Astrocyte (in vitro differentiated cells and primary cell): ENCODE measurements around the gene SST. TPM values are rescaled to one million over a fixed set of nuclear protein-coding genes. Genes with fewer than 3 reads are reported as not detected.

Experiments
- DNase-seq: peaks from one replicate; pipeline ENCODE4 v3.0.0-alpha.2; 2010; ENCODE audit warnings: low read depth
- FAIRE-seq: peaks from 2 replicates; lab custom pipeline; 2011; peaks lifted over from hg19 to GRCh38; lab: Jason Lieb, UNC
- H2AFZ ChIP-seq: 2 replicates; pipeline ENCODE4 v1.6.0; 2012; ENCODE audit warnings: low read depth, low read length, inconsistent platforms
- H3K27ac ChIP-seq: 2 replicates; pipeline ENCODE4 v1.5.1; 2011; ENCODE audit warnings: low read depth, low read length, inconsistent platforms
- H3K27me3 ChIP-seq: 2 replicates; pipeline ENCODE4 v1.6.0; 2011; ENCODE audit warnings: low read length, inconsistent platforms; ENCODE audit not compliant: insufficient read depth
- H3K36me3 ChIP-seq: 2 replicates; pipeline ENCODE4 v1.5.1; 2011; ENCODE audit warnings: low read length, inconsistent platforms; ENCODE audit not compliant: insufficient read depth
- H3K4me1 ChIP-seq: 2 replicates; pipeline ENCODE4 v1.5.1; 2011; ENCODE audit warnings: low read length, inconsistent platforms; ENCODE audit not compliant: insufficient read depth
- H3K4me2 ChIP-seq: 2 replicates; pipeline ENCODE4 v1.6.0; 2012; ENCODE audit warnings: low read length, inconsistent platforms
- H3K4me3 ChIP-seq: 2 replicates; pipeline ENCODE4 v1.5.1; 2011; ENCODE audit warnings: low read depth, mild to moderate bottlenecking, low read length, inconsistent platforms; ENCODE audit not compliant: insufficient read depth
- H3K79me2 ChIP-seq: 2 replicates; pipeline ENCODE4 v1.6.0; 2012; ENCODE audit warnings: mild to moderate bottlenecking, low read length, inconsistent platforms; ENCODE audit not compliant: insufficient read depth
- H3K9ac ChIP-seq: 2 replicates; pipeline ENCODE4 v1.6.0; 2012; ENCODE audit warnings: mild to moderate bottlenecking, low read length, inconsistent platforms
- H3K9me3 ChIP-seq: 2 replicates; pipeline ENCODE4 v1.5.1; 2012; ENCODE audit warnings: low read depth, mild to moderate bottlenecking, low read length, inconsistent platforms; ENCODE audit not compliant: insufficient read depth
- H4K20me1 ChIP-seq: 2 replicates; pipeline ENCODE4 v1.6.0; 2012; ENCODE audit warnings: low read length, inconsistent platforms; ENCODE audit not compliant: insufficient read depth
- H3K27ac Mint-ChIP-seq: one replicate; pipeline ENCODE4 v1.8.0; 2021; ENCODE audit warnings: mild to moderate bottlenecking, mixed read lengths; ENCODE audit not compliant: unreplicated experiment
- H3K27me3 Mint-ChIP-seq: one replicate; pipeline ENCODE4 v1.8.0; 2021; ENCODE audit warnings: low read depth, mixed read lengths; ENCODE audit not compliant: unreplicated experiment
- H3K36me3 Mint-ChIP-seq: one replicate; pipeline ENCODE4 v1.8.0; 2021; ENCODE audit warnings: low read depth, mixed read lengths; ENCODE audit not compliant: unreplicated experiment
- H3K4me1 Mint-ChIP-seq: one replicate; pipeline ENCODE4 v1.8.0; 2021; ENCODE audit warnings: low read depth, mixed read lengths; ENCODE audit not compliant: unreplicated experiment
- H3K4me3 Mint-ChIP-seq: one replicate; pipeline ENCODE4 v1.8.0; 2021; ENCODE audit warnings: mild to moderate bottlenecking, moderate library complexity, mixed read lengths; ENCODE audit not compliant: unreplicated experiment
- H3K9me3 Mint-ChIP-seq: one replicate; pipeline ENCODE4 v1.8.0; 2021; ENCODE audit warnings: mild to moderate bottlenecking, mixed read lengths; ENCODE audit not compliant: unreplicated experiment
- CTCF ChIP-seq: IDR thresholded peaks from 2 replicates; pipeline ENCODE4 v1.5.1; 2011; ENCODE audit warnings: low read depth, mild to moderate bottlenecking, inconsistent platforms, low read length, moderate library complexity; ENCODE audit not compliant: insufficient read depth
- EZH2 ChIP-seq: IDR thresholded peaks from 2 replicates; pipeline ENCODE4 v1.6.1; 2012; ENCODE audit warnings: mild to moderate bottlenecking, low read length, inconsistent platforms; ENCODE audit not compliant: insufficient read depth
- total RNA-seq: library from RNA; stranded (reverse); gene quantifications from 2 replicates; pipeline ENCODE4 v1.2.1, GENCODE V29; 2021

Gene SST
- total RNA-seq, 1 donor from 2014 or later: 0.77 TPM

- no peaks in the 10 kb centered on the region for H4K20me1 ChIP-seq
- H3K27ac Mint-ChIP-seq: peak overlapping the region; percentile 71
These were observed 25.3 kb upstream of the SST start for GRCh38 chr3:187695449-187695848.

GRCh38 chr3:187694801-187695200 is 24.6 kb upstream of the SST start:
- no peak overlapping the region for H3K4me2 ChIP-seq
- TF ChIP-seq CTCF: no peak
- TF ChIP-seq EZH2: no peak
- H2AFZ ChIP-seq: no peak overlapping the region
- H3K36me3 ChIP-seq: no peaks in the 10 kb centered on the region
- no peak overlapping the region for H3K27ac ChIP-seq
- Mint-ChIP-seq H3K27ac (peak overlapping the region; percentile 45), H3K27me3 (peaks cover 33% of the 10 kb centered on the region), H3K9me3 (peaks cover 10% of the 10 kb centered on the region), H3K4me1 (peaks cover 12% of the 10 kb centered on the region), H3K4me3 (no peak overlapping the region), H3K36me3 (no peaks in the 10 kb centered on the region)
- H3K4me3 ChIP-seq: no peak overlapping the region
- H4K20me1 ChIP-seq: no peaks in the 10 kb centered on the region
- no peak overlapping the region for H3K9ac ChIP-seq
- no peaks in the 10 kb centered on the region for H3K79me2 ChIP-seq
- no peaks in the 10 kb centered on the region for H3K4me1 ChIP-seq
- DNase-seq (peak; percentile 64), FAIRE-seq (no peak)
- H3K27me3 ChIP-seq: peaks cover 16% of the 10 kb centered on the region
- no peaks in the 10 kb centered on the region for H3K9me3 ChIP-seq

More at GRCh38 chr3:187695449-187695848, 25.3 kb upstream of the SST start:
- H3K36me3 Mint-ChIP-seq: no peaks in the 10 kb centered on the region
- peaks cover 16% of the 10 kb centered on the region for H3K27me3 ChIP-seq
- no peak overlapping the region for H3K9ac ChIP-seq
- no peak overlapping the region for H3K4me3 ChIP-seq
- H3K27me3 Mint-ChIP-seq: peaks cover 36% of the 10 kb centered on the region
- peaks cover 10% of the 10 kb centered on the region for H3K9me3 Mint-ChIP-seq
- no peak overlapping the region for H2AFZ ChIP-seq
- no peaks in the 10 kb centered on the region for H3K79me2 ChIP-seq
- no peaks in the 10 kb centered on the region for H3K36me3 ChIP-seq
- TF ChIP-seq EZH2 (no peak), CTCF (no peak)
- DNase-seq (no peak), FAIRE-seq (no peak)
- no peak overlapping the region for H3K4me3 Mint-ChIP-seq
- H3K9me3 ChIP-seq: no peaks in the 10 kb centered on the region
- H3K4me1 Mint-ChIP-seq: peaks cover 12% of the 10 kb centered on the region
- H3K4me1 ChIP-seq: no peaks in the 10 kb centered on the region
- H3K27ac ChIP-seq: no peak overlapping the region
- H3K4me2 ChIP-seq: no peak overlapping the region

DNA sequence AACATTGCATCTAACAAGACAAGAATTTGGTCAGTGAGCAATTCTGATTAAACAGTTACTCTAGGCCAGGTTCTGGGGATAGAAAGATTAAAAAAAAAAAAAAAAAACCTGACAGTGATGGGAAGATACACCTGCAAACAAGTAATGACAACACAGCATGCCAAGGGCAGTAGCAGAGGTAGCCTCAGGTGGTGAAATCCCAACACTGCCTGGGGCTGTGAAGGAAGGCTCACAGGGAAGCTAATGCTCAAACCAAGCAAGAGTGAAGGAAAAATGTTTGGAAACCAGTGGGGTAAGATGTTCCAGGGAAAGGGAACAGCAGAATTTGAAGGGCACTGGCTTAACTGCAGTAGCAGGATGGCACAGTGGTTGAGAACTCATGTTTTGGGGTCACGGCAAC is 23.2 kb upstream of the SST start:
- Histone ChIP-seq H3K9ac (no peak overlapping the region), H3K9me3 (no peaks in the 10 kb centered on the region), H3K27me3 (peaks cover 19% of the 10 kb centered on the region), H3K27ac (no peak overlapping the region), H2AFZ (no peak overlapping the region), H3K4me2 (no peak overlapping the region), H3K4me3 (no peak overlapping the region), H3K36me3 (no peaks in the 10 kb centered on the region), H3K79me2 (no peaks in the 10 kb centered on the region), H4K20me1 (no peaks in the 10 kb centered on the region), H3K4me1 (no peaks in the 10 kb centered on the region)
- Mint-ChIP-seq H3K4me1 (peaks cover 12% of the 10 kb centered on the region), H3K27me3 (peaks cover 31% of the 10 kb centered on the region), H3K27ac (no peak overlapping the region), H3K4me3 (no peak overlapping the region), H3K36me3 (no peaks in the 10 kb centered on the region), H3K9me3 (peaks cover 8% of the 10 kb centered on the region)
- no peak for FAIRE-seq
- TF ChIP-seq EZH2: no peak
- TF ChIP-seq CTCF: no peak
- no peak for DNase-seq
